GM18907 (cell line): ENCODE measurements around the gene GALNT9.
"Not testable (repeated sequence)": the region's sequence is repeated elsewhere in the genome, so short reads cannot be mapped to it uniquely, and the experiment has no call there.

Experiments
- ATAC-seq: cut with Tn5 transposase; IDR thresholded peaks from one replicate; pipeline ENCODE4 v1.9.1; 2021; ENCODE audit warnings: mild to moderate bottlenecking, moderate library complexity; ENCODE audit not compliant: unreplicated experiment

GALNT9 gene

GRCh38 chr12:132267873-132268272 is 61.5 kb downstream of the GALNT9 start:
- no peak for ATAC-seq

GRCh38 chr12:132266802-132267201 is 62.6 kb downstream of the GALNT9 start:
- ATAC-seq, result no peak

GRCh38 chr12:132266370-132266769 is 63.0 kb downstream of the GALNT9 start:
- no peak for ATAC-seq

- ATAC-seq, result not testable (repeated sequence)
Measured at GRCh38 chr12:132265822-132266221, 63.6 kb downstream of the GALNT9 start.

GRCh38 chr12:132265056-132265800 is 64.2 kb downstream of the GALNT9 start:
- ATAC-seq, result no peak

- no peak for ATAC-seq
Measured at GRCh38 chr12:132264086-132265010, 65.0 kb downstream of the GALNT9 start.

- no peak for ATAC-seq
Measured at GRCh38 chr12:132263451-132264049, 65.8 kb downstream of the GALNT9 start.

GRCh38 chr12:132263061-132263360 is 66.4 kb downstream of the GALNT9 start:
- ATAC-seq, result no peak

- ATAC-seq, result no peak
Measured at GRCh38 chr12:132262256-132263060, 66.9 kb downstream of the GALNT9 start.

GRCh38 chr12:132261328-132262138 is 67.9 kb downstream of the GALNT9 start:
- no peak for ATAC-seq

- ATAC-seq, result no peak
Measured at GRCh38 chr12:132260721-132261120, 68.7 kb downstream of the GALNT9 start.

- ATAC-seq, result no peak
Measured at GRCh38 chr12:132259872-132260695, 69.3 kb downstream of the GALNT9 start.

- ATAC-seq, result no peak
Measured at GRCh38 chr12:132259364-132259871, 70.0 kb downstream of the GALNT9 start.

- ATAC-seq, result no peak
Measured at GRCh38 chr12:132258543-132258942, 70.8 kb downstream of the GALNT9 start.

GRCh38 chr12:132257955-132258490 is 71.4 kb downstream of the GALNT9 start:
- no peak for ATAC-seq

GRCh38 chr12:132257206-132257954 is 72.0 kb downstream of the GALNT9 start:
- no peak for ATAC-seq

GRCh38 chr12:132256646-132257045 is 72.7 kb downstream of the GALNT9 start:
- no peak for ATAC-seq

- no peak for ATAC-seq
Measured at GRCh38 chr12:132255642-132256041, 73.7 kb downstream of the GALNT9 start.
